MM.1S (cell line): ENCODE results near the gene RAB31.

Experiments
- DNase-seq: peaks from one replicate; pipeline ENCODE4 v3.0.0-alpha.2; 2015
- H2AFZ ChIP-seq: fragments of 300-600 bp; sonication (generic); 2 replicates; pipeline ENCODE4 v1.6.0; 2016; ENCODE audit warnings: antibody characterized with exemption, low read length
- H3F3A ChIP-seq: fragments of 300-600 bp; sonication (generic); 2 replicates; pipeline ENCODE4 v1.6.1; 2016; ENCODE audit warnings: mild to moderate bottlenecking, antibody characterized with exemption, low read length, moderate library complexity, mixed read lengths; ENCODE audit not compliant: insufficient read depth
- H3K27ac ChIP-seq: fragments of 300-600 bp; sonication (generic); 2 replicates; pipeline ENCODE4 v1.5.1; 2016; ENCODE audit warnings: mild to moderate bottlenecking, low read length
- H3K27me3 ChIP-seq: fragments of 300-600 bp; sonication (generic); replicated peaks from 2 replicates; pipeline ENCODE4 v1.6.0; 2016; ENCODE audit warnings: low read length; ENCODE audit not compliant: insufficient read depth
- H3K36me3 ChIP-seq: fragments of 300-600 bp; sonication (generic); replicated peaks from 2 replicates; pipeline ENCODE4 v1.6.1; 2016; ENCODE audit warnings: mild to moderate bottlenecking, low read length, mixed read lengths; ENCODE audit not compliant: insufficient read depth
- H3K4me1 ChIP-seq: fragments of 300-600 bp; sonication (generic); 2 replicates; pipeline ENCODE4 v1.6.1; 2016; ENCODE audit warnings: low read length, mixed read lengths
- H3K4me2 ChIP-seq: fragments of 300-600 bp; sonication (generic); 2 replicates; pipeline ENCODE4 v1.6.0; 2016; ENCODE audit warnings: low read depth, low read length
- H3K4me3 ChIP-seq: fragments of 300-600 bp; sonication (generic); 2 replicates; pipeline ENCODE4 v1.5.1; 2016; ENCODE audit warnings: low read length, mixed read lengths
- H3K79me2 ChIP-seq: fragments of 300-600 bp; sonication (generic); 2 replicates; pipeline ENCODE4 v1.6.1; 2016; ENCODE audit warnings: mixed run types, low read length, mixed read lengths
- H3K9ac ChIP-seq: fragments of 300-600 bp; sonication (generic); 2 replicates; pipeline ENCODE4 v1.6.1; 2016; ENCODE audit warnings: low read length, mixed read lengths
- H3K9me2 ChIP-seq: fragments of 300-600 bp; sonication (generic); replicated peaks from 2 replicates; pipeline ENCODE4 v1.6.1; 2016; ENCODE audit warnings: mild to moderate bottlenecking, low read length, mixed read lengths; ENCODE audit not compliant: insufficient read depth
- H3K9me3 ChIP-seq: fragments of 300-600 bp; sonication (generic); replicated peaks from 2 replicates; pipeline ENCODE4 v1.6.1; 2016; ENCODE audit warnings: mild to moderate bottlenecking, low read length, mixed read lengths; ENCODE audit not compliant: insufficient read depth
- H4K20me1 ChIP-seq: fragments of 300-600 bp; sonication (generic); 2 replicates; pipeline ENCODE4 v1.6.1; 2016; ENCODE audit warnings: mild to moderate bottlenecking, low read length, moderate library complexity, mixed read lengths; ENCODE audit not compliant: insufficient read depth
- EZH2 ChIP-seq: fragments of 300-600 bp; sonication (generic); optimal IDR thresholded peaks from 2 replicates; pipeline ENCODE3; 2017; ENCODE audit warnings: low read depth, mild to moderate bottlenecking, antibody characterized with exemption, low read length, mixed read lengths
- EZH2phosphoT487 ChIP-seq: fragments of 300-600 bp; sonication (generic); IDR thresholded peaks from 2 replicates; pipeline ENCODE4 v1.6.1; 2018; ENCODE audit warnings: antibody characterized with exemption, low read length
- TF ChIP-seq, protein P1 (sequence below): fragments of 300-600 bp; sonication (generic); IDR thresholded peaks from 2 replicates; pipeline ENCODE4 v1.5.1; 2016; ENCODE audit warnings: antibody characterized with exemption, low read length, mixed read lengths

Gene RAB31

DNA sequence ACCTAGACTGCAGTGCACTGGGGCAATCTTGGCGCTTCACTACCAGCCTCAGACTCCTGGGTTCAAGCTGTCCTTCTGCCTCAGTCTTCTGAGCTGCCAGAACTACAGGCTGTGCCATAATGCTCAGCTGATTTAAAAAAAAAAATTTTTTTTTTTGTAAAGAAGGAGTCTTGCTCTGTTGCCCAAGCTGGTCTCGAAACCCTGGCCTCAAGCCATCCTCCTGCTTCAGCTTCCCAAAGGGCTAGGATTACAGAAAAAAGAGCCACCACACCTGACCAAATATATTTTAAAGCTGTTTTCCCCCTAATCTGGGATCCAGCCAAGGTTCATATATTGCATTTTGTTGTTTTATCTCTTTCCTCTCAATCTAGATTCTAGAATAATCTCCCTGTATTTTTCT lies 82.2 kb downstream of the RAB31 start:
- Histone ChIP-seq H3K9ac (no peak overlapping the region), H3F3A (no peaks in the 10 kb centered on the region), H3K4me3 (no peak overlapping the region), H3K9me3 (no peaks in the 10 kb centered on the region), H3K4me2 (no peak overlapping the region), H3K27ac (no peak overlapping the region), H3K27me3 (no peaks in the 10 kb centered on the region), H3K79me2 (no peaks in the 10 kb centered on the region), H3K36me3 (no peaks in the 10 kb centered on the region), H3K9me2 (no peaks in the 10 kb centered on the region), H4K20me1 (no peaks in the 10 kb centered on the region), H3K4me1 (no peaks in the 10 kb centered on the region), H2AFZ (no peak overlapping the region)
- no peak for DNase-seq
- no peak for TF ChIP-seq EZH2
- no peak for TF ChIP-seq EZH2phosphoT487
- TF ChIP-seq, protein P1, sequence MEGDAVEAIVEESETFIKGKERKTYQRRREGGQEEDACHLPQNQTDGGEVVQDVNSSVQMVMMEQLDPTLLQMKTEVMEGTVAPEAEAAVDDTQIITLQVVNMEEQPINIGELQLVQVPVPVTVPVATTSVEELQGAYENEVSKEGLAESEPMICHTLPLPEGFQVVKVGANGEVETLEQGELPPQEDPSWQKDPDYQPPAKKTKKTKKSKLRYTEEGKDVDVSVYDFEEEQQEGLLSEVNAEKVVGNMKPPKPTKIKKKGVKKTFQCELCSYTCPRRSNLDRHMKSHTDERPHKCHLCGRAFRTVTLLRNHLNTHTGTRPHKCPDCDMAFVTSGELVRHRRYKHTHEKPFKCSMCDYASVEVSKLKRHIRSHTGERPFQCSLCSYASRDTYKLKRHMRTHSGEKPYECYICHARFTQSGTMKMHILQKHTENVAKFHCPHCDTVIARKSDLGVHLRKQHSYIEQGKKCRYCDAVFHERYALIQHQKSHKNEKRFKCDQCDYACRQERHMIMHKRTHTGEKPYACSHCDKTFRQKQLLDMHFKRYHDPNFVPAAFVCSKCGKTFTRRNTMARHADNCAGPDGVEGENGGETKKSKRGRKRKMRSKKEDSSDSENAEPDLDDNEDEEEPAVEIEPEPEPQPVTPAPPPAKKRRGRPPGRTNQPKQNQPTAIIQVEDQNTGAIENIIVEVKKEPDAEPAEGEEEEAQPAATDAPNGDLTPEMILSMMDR = no peak

DNA sequence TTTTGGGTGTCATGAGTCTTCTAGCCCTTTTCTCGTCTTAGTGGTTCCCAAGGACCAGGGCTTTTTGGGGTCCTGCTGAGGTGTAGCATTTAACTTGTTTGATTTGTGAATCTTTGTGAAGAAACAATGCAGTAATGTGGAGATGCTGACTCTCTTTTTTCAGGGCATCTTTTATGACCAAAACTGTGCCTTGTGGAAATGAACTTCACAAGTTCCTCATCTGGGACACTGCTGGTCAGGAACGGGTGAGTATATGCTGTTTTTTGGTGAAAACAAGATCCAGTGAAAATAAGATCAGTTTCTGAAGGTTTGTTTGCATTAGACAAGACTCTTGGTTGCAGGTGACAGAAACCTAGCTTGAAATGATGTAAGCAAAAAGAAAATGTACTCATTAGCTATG lies 83.9 kb downstream of the RAB31 start:
- H3K36me3 ChIP-seq = no peaks in the 10 kb centered on the region

DNA sequence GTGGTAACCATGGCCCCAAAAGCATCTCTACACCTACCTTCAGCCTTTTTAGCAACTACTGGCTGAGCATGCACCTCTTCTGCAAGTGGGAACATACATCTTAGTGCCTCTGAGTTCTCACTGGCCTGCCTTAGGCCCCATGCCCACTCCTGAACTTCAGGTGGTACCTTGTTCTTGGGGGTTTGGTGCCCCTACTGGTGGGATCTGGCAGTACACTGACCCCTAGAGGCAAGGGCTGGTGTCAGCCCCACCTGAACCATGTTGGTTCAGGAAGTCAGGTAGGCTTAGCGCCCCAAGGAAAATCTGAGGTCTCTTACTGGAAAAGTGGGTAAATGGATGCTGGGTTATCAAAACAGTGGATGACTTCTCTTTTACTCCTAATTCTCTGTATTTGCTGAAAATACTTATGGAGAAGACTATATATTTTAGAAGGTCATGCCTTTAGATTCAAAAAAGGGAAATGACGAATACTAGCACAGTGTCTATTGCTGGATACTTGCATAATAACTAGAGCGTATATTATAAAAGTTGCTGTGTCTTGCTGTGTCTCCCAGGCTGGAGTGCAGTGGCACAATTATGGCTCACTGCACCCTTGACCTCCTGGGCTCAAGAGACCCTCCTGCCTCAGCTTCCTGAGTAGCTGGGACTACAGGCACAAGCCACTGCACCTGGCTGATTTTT lies 84.6 kb downstream of the RAB31 start:
- Histone ChIP-seq H3K4me1 (no peaks in the 10 kb centered on the region), H3K36me3 (no peaks in the 10 kb centered on the region), H3K79me2 (no peaks in the 10 kb centered on the region), H3K9ac (no peak overlapping the region), H3K4me2 (no peak overlapping the region), H2AFZ (no peak overlapping the region), H4K20me1 (no peaks in the 10 kb centered on the region), H3K27me3 (no peaks in the 10 kb centered on the region), H3K9me2 (no peaks in the 10 kb centered on the region), H3K9me3 (no peaks in the 10 kb centered on the region), H3K27ac (no peak overlapping the region), H3F3A (no peaks in the 10 kb centered on the region), H3K4me3 (no peak overlapping the region)
- peak; percentile 13 for DNase-seq
- TF ChIP-seq, protein P1 = peak; percentile 58
- no peak for TF ChIP-seq EZH2phosphoT487

More for the DNA sequence above, 83.9 kb downstream of the RAB31 start:
- Histone ChIP-seq H3K9ac (no peak overlapping the region), H3K4me1 (no peaks in the 10 kb centered on the region), H3F3A (no peaks in the 10 kb centered on the region), H3K27ac (no peak overlapping the region), H3K4me3 (no peak overlapping the region), H3K79me2 (no peaks in the 10 kb centered on the region), H3K9me3 (no peaks in the 10 kb centered on the region), H2AFZ (no peak overlapping the region), H3K9me2 (no peaks in the 10 kb centered on the region), H3K27me3 (no peaks in the 10 kb centered on the region), H3K4me2 (no peak overlapping the region), H4K20me1 (no peaks in the 10 kb centered on the region)
- TF ChIP-seq EZH2 = no peak
- TF ChIP-seq, protein P1 = no peak
- no peak for TF ChIP-seq EZH2phosphoT487
- DNase-seq = no peak
